Hepatocyte (in vitro differentiated cells): ENCODE results near the gene PPARA.

Experiments
- EZH2phosphoT487 ChIP-seq: fragments of 200-600 bp; sonication (generic); IDR thresholded peaks from one replicate; pipeline ENCODE4 v1.6.1; 2018; ENCODE audit warnings: antibody characterized with exemption, mild to moderate bottlenecking, low read depth, moderate library complexity; ENCODE audit not compliant: unreplicated experiment, severe bottlenecking
- TF ChIP-seq, protein P1 (sequence below): fragments of 200-600 bp; sonication (generic); IDR thresholded peaks from 2 replicates; pipeline ENCODE4 v1.5.1; 2016; ENCODE audit warnings: antibody characterized with exemption, mild to moderate bottlenecking; ENCODE audit not compliant: poor library complexity

DNA sequence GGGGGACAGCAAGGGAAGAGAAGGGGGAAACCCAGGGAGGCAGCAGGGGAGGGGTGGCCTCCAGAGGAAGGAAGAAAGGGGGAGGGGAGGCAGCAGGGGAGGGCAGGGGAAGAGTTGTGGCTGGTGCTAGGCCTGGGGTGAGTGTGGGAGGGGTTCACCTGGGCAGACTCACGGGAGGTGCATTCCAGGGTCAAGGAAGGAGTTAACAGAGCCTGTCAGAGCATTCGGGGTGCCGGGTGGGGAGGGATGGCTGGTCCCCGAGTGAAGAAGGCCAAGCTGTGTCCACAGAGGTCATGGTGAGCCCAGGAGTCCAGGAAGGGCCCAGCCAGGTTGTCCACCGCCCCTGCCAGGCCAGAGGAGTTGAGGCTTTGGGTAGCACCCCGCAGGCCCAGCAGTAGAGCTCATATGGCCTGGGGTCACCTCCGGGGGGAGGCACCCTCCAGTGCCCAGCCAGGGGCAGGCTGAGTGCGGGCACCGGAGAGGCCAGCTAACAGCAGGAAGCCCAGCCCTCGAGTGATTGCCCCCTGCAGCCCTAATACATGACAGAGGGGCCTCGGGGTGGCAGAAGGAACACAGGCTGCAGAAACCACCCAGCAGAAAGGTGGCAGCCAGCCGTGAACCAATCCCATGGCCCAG, 31.1 kb upstream of the PPARA start:
- TF ChIP-seq, protein P1, sequence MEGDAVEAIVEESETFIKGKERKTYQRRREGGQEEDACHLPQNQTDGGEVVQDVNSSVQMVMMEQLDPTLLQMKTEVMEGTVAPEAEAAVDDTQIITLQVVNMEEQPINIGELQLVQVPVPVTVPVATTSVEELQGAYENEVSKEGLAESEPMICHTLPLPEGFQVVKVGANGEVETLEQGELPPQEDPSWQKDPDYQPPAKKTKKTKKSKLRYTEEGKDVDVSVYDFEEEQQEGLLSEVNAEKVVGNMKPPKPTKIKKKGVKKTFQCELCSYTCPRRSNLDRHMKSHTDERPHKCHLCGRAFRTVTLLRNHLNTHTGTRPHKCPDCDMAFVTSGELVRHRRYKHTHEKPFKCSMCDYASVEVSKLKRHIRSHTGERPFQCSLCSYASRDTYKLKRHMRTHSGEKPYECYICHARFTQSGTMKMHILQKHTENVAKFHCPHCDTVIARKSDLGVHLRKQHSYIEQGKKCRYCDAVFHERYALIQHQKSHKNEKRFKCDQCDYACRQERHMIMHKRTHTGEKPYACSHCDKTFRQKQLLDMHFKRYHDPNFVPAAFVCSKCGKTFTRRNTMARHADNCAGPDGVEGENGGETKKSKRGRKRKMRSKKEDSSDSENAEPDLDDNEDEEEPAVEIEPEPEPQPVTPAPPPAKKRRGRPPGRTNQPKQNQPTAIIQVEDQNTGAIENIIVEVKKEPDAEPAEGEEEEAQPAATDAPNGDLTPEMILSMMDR = no peak
- no peak for TF ChIP-seq EZH2phosphoT487
